ENCODE measurements around the gene OR1M1. TPM values are rescaled to one million over a fixed set of nuclear protein-coding genes. Genes with fewer than 3 reads are reported as not detected.
"Not testable (repeated sequence)": the region's sequence is repeated elsewhere in the genome, so short reads cannot be mapped to it uniquely, and the experiment has no call there.

Gene OR1M1, protein sequence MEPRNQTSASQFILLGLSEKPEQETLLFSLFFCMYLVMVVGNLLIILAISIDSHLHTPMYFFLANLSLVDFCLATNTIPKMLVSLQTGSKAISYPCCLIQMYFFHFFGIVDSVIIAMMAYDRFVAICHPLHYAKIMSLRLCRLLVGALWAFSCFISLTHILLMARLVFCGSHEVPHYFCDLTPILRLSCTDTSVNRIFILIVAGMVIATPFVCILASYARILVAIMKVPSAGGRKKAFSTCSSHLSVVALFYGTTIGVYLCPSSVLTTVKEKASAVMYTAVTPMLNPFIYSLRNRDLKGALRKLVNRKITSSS
- polyA plus RNA-seq (ENCODE audit: insufficient read length) = 0.08 TPM
- long read RNA-seq, donor 1 = 0 reads
- long read RNA-seq, donor 2 = 0 reads
- long read RNA-seq, donor 3 = 0 reads
- long read RNA-seq, donor 4 = 0 reads
- long read RNA-seq, donor 5 = 0 reads
- long read RNA-seq, donor 6 = 0 reads
- long read RNA-seq, donor 7 = 0 reads
- long read RNA-seq, donor 8 = 0 reads

DNA sequence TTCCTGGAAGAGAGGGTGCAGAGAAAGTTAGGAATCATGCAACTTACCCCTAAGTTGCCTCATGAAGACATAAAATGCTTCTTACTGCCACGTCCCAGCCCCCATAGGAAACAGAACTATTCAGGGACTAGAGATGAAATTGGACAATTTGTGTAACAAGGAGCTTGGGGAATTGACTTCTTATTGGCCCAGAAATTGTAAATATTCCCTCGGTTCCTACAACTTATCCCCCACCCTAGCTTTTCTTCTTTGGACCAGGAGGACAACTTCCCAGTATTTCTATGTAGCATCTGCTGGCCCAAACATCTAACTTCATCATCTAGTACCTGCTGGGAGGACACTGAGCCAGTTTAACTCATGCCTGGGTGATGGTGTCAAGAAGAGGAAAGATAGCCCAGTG, at the start of gene OR1M1:
TSS of gene OR1M1 (plus strand) at position 301 of the 400 bp plus-strand sequence. CDS start 6,184 bp downstream, outside the sequence.
- DNase-seq = no peak

DNA sequence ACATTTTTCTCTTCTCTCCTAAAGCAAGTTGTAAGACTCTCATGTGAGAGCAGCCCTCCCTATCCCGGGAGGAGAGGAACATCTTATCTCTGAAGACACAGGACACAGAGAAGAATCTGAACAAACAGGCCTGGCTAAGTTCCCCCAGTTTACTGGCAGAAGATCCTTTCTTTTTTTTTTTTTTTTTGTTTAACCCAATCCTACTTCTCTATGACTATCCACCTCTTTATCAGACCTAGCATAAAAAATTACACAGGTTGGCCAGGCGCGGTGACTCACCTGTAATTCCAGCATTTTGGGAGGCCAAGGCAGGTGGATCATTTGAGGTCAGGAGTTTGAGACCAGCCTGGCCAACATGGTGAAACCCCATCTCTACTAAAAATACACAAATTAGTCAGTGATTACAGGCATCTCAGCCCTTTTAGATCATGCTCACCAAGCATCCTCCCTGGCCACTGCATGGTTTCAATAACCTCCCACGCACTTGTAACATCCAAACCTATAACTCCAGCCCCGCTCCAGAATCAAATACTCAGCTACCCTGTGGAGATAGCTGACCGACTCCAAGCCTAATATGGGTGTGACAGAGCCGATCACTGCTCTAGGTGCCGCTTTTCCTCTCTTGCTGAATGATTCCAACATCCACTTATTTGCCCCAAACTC, 49.3 kb upstream of the OR1M1 start:
- no peak for DNase-seq

DNA sequence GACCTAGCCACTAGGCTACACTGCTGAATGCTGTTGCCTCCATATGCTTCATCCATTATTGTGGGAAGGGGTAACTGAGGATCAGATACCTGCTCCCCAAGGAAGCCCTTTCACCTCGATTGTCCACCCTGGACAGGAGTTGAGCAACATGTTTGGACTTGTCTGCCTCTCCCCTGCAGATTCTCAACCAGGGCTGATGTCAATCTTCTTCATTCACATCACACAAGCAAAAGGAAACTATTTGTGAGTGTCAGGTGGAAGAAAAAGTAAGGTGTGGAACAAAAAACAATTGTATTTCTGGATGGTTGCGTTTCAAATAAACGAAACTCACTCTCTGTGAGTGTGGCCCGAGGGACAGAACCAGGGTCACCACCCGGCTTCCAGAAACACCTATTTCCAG, 47.1 kb upstream of the OR1M1 start:
- DNase-seq = no peak

DNA sequence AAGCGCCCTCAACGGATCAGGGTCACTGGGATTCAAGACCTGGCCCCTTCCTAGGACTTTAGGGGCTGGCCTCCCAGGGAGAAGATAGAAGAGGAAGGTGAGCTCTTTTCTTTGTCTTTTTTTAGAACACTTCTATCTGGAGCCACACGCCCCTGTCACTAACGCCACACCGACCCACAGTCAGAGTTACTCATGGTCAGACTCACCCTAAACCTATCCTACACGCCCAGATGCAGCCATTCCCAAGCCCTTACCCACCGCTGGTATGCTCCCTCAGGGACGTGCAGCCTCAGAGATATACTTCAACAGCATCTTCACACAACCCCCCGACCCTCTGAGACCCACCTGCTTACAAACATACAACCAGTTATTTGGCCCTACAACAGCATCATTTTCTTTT, 46.7 kb upstream of the OR1M1 start:
- no peak for DNase-seq

DNA sequence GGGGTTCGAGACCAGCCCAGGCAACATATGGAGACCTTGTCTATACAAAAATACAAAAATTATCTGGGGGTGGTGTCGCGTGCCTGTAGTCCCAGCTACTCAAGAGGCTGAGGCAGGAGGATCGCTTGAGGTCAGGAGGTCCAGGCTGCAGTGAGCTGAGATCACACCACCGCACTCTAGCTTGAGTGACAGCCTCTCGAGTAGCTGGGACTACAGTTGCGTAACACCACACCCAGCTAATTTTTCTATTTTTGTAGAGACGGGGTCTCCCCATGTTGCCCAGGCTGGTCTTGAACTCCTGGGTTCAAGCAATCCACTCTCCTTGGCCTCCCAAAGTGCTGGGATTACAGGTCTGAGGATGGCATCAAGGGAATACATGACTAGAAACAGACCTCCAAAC, 45.8 kb upstream of the OR1M1 start:
- no peak for DNase-seq

DNA sequence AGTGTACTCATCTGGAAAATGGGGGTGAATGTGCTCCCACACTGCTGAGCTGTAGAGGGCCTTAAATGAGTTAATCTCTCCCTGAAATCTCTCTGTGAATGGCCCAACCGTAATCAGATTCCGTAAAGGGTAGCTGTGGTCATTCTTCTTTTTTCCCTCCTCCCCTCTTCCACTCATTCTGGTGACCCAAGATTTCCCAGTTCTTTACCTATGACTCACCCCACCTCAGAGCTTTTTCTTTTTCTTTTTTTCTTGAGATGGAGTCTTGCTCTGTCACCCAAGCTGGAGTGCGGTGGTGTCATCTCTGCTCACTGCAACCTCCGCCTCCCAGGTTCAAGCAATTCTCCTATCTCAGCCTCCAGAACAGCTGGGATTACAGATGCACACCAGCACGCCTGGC, 43.3 kb upstream of the OR1M1 start:
- DNase-seq = no peak

DNA sequence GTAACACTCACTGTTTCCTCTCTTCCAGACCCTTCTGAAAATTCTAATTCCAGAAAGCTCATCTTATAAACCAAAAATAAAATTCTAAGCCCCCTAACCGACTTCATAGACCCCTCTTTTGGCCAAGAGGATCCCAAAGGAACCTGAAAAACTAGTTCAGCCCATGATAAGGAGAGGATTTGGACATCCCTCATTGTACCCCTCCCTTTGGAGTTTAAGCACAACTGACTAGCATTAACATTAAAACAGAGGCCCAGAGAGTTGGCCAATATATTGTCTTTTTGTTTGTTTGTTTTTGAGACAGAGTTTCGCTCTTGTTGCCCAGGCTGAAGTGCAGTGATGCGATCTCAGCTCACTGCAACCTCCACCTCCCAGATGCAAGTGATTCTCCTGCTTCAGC, 42.4 kb upstream of the OR1M1 start:
- DNase-seq = no peak

DNA sequence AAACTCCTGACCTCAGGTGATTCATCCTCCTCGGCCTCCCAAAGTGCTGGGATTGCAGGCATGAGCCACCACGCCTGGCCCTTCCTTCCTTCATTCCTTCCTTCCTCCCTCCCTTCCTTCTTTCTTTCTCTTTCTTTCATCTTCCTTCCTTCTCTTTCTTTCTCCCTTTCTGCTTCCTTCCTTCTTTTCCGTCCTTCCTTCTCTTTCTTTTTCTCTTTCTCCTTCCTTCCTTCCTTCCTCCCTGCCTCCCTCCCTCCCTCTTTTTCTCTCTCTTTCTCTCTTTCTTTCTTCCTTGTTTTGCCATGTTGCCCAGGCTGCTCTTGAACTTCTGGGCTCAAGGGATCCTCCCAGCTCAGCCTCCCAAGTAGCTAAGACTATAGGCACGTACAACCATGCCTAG, 40.2 kb upstream of the OR1M1 start:
- DNase-seq = no peak

DNA sequence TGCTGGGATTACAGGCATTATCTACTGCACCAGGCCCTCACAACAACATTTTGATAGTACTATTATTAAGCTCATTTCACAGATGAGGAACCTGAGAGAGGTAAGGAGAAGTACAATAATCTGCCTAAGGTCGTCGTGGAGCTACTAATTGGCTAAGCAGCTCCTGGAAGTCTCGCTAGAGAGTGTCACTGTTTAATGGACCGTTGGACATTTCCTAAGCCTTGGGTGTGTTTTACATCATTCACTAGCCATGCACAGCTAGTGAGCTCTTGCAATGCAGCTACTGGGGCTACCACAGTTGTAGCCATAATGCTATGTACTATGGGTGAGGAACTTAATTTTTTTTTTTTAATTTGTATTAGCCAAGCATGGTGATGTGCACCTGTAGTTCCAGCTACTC, 34.0 kb upstream of the OR1M1 start:
- DNase-seq = no peak

DNA sequence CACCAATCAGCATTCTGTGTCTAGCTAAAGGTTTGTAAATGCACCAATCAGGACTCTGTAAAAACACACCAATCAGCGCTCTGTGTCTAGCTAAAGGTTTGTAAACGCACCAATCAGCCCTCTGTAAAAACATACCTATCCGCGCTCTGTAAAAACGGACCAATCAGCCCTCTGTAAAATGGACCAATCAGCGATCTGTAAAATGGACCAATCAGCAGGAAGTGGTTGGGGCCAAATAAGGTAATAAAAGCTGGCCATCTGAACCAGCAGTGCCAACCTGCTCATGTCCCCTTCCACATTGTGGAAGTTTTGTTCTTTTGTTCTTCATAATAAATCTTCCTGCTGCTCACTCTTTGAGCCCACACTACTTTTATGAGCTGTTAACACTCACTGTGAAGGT, 33.2 kb upstream of the OR1M1 start:
- DNase-seq = not testable (repeated sequence)

DNA sequence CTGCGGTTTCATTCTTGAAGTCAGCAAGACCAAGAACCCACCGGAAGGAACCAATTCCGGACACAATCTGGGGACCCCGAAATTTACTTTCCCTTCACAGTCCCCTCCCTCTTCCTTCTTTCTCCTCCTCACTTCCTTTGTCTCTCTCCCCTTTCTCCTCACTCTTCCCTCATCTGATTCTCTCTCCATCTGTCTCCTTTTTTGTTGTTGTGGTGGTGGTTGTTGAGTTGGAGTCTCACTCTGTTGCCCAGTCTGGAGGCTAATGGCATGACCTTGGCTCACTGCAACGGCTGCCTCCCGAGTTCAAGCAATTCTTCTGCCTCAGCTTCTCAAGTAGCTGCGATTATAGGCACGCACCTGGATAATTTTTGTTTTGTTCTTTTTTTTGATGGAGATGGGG, 32.7 kb upstream of the OR1M1 start:
- DNase-seq = no peak

DNA sequence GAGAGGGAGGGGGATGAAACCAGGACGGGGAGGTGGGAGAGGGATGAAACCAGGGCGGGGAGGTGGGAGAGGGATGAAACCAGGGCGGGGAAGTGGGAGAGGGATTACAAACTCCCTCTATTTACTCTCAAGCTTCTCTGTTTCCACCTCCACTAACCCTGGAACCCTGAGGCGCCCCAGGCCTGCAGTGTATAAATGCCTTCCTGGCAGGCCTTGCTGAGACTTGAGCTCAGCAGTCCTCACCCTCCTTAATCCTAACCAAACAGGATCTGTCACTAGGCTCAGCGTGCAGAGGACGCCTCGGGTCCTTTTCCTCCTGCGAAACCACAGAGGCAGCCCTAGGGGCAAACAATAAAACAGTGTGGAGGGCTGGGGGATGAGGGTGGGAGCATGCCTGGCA, 32.1 kb upstream of the OR1M1 start:
- no peak for DNase-seq

DNA sequence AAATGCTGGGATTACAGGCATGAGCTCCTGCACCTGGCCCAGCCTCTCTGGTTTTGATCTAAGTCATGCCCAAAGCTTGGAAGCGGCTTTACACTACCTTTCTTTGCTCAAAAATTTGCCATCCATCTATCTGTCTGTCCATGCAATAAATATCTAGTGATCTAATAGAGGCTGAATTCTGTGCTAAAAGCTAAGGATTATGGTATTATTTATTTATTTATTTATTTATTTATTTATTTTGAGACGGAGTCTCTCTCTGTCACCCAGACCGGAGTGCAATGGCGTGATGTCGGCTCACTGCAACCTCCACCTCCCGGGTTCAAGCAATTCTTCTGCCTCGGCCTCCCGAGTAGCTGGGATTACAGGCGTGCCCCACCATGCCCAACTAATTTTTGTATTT, 30.7 kb upstream of the OR1M1 start:
- not testable (repeated sequence) for DNase-seq

DNA sequence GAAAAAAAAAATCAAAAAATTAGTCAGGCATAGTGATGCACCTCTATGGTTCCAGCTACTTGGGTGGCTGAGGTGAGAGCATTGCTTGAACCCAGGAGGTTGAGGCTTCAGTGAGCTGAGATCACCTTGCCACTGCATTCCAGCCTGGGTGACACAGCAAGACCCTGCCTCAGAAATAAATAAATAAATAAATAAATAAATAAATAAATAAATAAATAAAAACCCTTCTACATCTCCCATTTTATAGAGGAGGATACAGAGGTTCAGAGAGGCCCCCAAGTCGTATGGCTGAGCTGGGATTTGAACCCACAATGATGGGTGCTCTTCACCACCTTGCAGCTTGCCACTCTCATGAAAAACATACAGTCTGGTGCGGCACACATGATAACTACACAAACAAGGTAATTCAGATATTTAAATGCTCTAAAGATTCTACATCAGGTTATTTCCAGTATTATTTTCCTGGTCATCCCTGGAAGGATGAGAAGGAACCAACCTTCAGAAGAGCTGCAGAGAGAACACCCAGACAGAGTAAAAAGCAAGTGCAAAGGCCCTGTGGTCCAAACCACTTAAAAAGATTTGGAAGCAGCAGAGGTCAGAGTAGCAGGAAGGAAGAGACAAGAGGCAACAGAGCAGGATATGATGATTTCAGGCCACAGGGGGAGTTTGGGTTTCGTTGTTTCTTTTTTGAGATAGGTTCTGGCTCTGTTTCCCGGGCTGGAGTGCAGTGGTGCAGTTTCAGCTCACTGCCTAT, 29.2 kb upstream of the OR1M1 start:
- no peak for DNase-seq

DNA sequence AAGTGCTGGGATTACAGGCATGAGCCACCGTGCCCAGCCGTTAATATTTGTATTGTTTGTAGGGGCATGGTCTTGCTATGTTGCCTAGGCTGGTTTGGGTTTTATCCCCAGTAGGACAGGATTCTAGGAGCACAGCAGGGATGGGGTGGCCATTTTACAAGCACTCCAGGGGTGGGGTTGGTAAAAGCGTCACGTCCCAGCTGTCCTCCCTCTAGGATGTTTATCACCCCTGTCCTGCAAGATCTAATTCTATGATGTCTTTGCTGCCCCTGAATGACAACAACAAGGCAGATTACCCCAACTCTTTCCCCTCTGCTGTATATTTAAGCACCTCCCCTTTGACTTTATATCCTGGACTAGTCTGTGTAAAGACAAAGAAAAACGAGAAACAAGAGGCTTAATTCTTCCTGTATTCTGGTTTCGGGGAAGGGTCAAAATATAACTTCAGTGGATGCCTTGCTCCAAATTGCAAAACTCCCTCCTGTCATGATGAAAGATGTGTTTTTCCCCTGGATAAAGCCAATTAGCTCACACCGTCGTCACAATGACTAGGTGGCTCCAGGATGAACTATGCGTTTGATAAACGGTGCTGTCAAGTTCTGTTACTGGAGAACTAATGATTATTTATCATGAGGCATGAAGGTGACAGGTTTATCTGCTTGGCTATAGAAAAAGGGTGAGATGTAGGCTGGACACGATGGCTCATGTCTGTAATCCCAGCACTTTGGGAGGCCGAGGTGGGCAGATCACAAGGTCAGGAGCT, 27.8 kb upstream of the OR1M1 start:
- peak; percentile 87 for DNase-seq

DNA sequence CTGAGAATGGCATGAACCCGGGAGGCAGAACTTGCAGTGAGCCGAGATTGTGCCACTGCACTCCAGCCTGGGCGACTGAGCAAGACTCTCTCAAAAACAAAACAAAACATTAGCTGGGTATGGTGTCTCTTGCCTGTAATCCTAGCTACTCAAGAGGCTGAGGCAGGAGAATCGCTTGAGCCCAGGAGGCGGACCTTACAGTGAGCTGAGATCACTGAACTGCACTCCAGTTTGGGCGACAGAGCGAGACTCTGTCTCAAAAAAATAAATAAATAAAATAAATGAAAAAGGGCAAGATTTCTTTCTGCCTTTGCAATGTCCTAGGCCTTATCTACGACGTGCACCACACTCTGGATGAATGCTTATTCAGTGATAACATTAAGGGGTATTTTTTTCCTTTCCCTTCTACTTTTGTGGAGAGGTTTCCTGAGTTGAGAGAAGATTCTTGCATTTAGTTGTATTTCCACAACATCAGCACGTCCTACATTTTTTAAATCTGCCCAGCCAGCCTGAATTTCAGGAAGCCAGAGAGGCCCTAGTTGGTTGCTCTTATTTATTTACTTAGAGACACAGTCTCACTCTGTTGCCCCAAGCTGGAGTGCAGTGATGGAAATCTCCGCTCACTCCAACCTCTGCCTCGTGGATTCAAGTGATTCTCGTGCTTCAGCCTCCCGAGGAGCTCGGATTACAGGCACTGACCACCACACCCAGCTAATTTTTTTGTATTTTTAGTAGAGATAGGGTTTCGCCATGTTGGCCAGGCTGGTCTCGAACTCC, 26.1 kb upstream of the OR1M1 start:
- DNase-seq = no peak

DNA sequence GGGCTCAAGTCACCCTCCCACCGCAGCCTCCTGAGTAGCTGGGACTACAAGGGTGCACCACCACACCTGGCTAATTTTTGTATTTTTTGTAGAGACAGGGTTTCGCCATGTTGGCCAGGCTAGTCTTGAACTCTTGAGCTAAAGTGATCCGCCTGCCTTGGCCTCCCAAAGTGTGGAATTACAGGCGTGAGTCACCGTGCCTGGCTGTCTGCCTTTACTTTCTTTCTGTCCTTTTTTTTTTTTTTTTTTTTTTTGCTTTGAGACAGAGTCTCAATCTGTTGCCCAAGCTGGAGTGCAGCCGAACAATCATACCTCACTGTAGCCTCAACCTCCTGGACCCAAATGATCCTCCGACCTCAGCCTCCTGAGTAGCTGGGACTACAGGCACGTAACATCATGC, 25.0 kb upstream of the OR1M1 start:
- DNase-seq = no peak

DNA sequence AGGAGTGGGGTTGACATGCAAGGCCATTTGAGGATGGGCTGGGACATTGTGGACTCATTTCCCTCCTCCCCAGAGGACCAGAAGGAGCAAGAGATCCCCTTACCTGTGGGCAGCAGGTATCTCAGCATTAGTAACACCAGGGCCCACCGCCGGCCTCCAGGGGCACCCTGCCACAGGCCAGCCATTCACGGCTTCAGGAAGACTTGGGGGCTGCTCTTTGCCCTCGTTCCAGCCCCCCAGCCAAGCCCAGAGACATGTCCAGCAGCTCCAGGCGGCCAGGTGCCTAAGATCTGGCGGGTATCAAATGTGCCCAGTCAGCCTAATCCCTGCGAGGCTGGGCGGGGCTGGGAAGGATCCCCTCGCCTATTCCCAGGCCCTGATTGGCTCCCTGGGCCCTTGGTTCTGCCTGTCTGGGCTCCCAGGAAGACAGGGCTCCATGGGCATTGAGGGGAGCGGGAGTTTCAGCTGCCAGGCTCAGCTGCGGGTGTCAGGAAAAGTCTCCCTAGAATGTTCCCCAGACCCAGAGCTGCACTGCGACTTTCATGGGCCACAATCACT, 21.3 kb upstream of the OR1M1 start:
- no peak for DNase-seq

DNA sequence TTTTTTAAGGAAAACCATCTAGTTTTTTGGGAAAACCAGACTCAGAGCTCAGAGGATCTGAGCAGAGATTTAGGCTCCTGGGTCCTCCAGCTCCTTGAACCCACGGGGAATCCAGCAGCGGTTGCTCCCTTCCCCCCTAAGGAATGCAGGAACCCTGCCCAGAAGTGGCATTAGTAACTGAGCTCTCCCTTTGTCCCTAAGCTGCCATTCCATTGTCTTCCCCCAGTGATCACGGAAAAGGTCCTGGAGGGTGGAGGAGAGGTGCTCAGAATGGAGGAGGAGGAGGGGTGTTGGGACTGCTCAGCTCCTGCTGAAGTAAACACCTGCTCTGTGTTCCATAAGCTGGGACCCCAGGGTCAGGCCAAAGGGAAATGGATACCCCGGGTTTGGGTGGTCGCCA, 16.8 kb upstream of the OR1M1 start:
- DNase-seq = no peak

DNA sequence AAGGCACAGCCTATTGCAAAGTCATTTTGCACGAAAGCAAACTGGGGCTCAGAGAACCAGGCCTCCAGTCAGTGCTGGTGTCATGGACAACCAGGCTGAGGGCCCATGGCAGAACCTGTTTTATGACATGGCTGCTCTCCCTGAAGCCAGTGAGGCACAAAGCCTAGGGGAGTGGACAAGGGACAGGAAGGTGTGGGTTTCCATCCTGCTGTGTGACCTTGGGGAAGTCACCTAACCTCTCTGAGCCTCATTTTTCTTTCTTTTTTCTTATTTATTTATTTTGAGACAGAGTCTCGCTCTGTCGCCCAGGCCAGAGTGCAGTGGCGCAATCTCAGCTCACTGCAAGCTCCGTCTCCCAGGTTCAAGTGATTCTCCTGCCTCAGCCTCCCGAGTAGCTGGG, 15.1 kb upstream of the OR1M1 start:
- DNase-seq = not testable (repeated sequence)

DNA sequence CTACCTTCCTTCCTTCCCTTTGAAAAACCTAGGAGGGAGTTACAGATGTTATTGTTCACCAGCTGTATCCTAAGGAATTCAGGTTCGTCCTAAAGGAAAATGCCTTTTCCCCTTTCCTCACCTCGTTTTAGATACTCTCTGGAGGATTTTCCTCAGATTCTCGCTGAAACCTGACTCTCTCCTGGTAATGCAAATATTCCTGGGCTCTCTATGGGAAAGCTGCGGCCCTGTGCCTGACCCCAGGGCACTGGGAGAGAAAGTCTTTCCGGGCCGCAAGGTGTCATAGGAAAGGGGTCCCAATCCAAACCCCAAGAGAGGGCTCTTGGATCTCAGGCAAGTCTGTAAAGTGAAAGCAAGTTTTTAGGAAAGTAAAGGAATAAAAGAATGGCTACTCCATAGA, 13.1 kb upstream of the OR1M1 start:
- no peak for DNase-seq

Measured in left kidney (tissue), 8 donors.